IPS DF 4.7 (cell line): ENCODE measurements around the gene F10.
"Not testable (repeated sequence)": the region's sequence is repeated elsewhere in the genome, so short reads cannot be mapped to it uniquely, and the experiment has no call there.

ENCODE experiments used
- DNase-seq: peaks from one replicate; pipeline ENCODE4 v3.0.0-alpha.2; 2013; ENCODE audit warnings: low spot score; ENCODE audit errors: extremely low read depth

Gene F10

GRCh38 chr13:113098162-113098732 lies 24.4 kb upstream of the F10 start:
- DNase-seq, result no peak

GRCh38 chr13:113099142-113099541 lies 23.5 kb upstream of the F10 start:
- no peak for DNase-seq

- not testable (repeated sequence) for DNase-seq
Observed at GRCh38 chr13:113102302-113102701, 20.3 kb upstream of the F10 start.

- no peak for DNase-seq
Observed at GRCh38 chr13:113102727-113103126, 19.9 kb upstream of the F10 start.

- no peak for DNase-seq
Observed at GRCh38 chr13:113103646-113104045, 19.0 kb upstream of the F10 start.

GRCh38 chr13:113105032-113105920 lies 17.3 kb upstream of the F10 start, which contains the start of gene F7:
TSS of gene F7 (plus strand) at chr13:113105791. CDS start at chr13:113105842, 51 bp downstream.
- no peak for DNase-seq

- no peak for DNase-seq
Observed at GRCh38 chr13:113105921-113106452, 16.6 kb upstream of the F10 start.

GRCh38 chr13:113106711-113107351 lies 15.8 kb upstream of the F10 start:
- no peak for DNase-seq

- DNase-seq, result not testable (repeated sequence)
Observed at GRCh38 chr13:113108521-113108920, 14.1 kb upstream of the F10 start.

GRCh38 chr13:113109151-113110047 lies 13.2 kb upstream of the F10 start:
- no peak for DNase-seq

- no peak for DNase-seq
Observed at GRCh38 chr13:113110048-113110851, 12.3 kb upstream of the F10 start.

GRCh38 chr13:113110852-113111315 lies 11.7 kb upstream of the F10 start:
- no peak for DNase-seq

GRCh38 chr13:113111821-113112220 lies 10.8 kb upstream of the F10 start:
- not testable (repeated sequence) for DNase-seq

- DNase-seq, result not testable (repeated sequence)
Observed at GRCh38 chr13:113112475-113112874, 10.1 kb upstream of the F10 start.

GRCh38 chr13:113112893-113113845 lies 9.4 kb upstream of the F10 start:
- no peak for DNase-seq

- DNase-seq, result no peak
Observed at GRCh38 chr13:113113846-113114271, 8.7 kb upstream of the F10 start.

- no peak for DNase-seq
Observed at GRCh38 chr13:113114511-113115362, 7.9 kb upstream of the F10 start.
